Measurements from ENCODE around the gene ERC1. TPM values are rescaled to one million over a fixed set of nuclear protein-coding genes. Genes with fewer than 3 reads are reported as not detected.

Gene ERC1
- total RNA-seq, 4 donors from 2014 or later = 50.0 to 88.1 (median 59.7) TPM

GRCh38 chr12:1533602-1534304 lies 542.7 kb downstream of the ERC1 start:
- H3K27ac ChIP-seq (replicated peaks in 1 of 4) = no peak overlapping the region
- H3K9me3 ChIP-seq = no peaks in the 10 kb centered on the region
- peak overlapping the region in 1 of 4 donors; percentile 18 for H3K4me3 ChIP-seq
- no peak for DNase-seq (ENCODE audit: extremely low spot score)
- TF ChIP-seq POLR2AphosphoS5 (IDR thresholded peaks at IDR 0.05) (no peak), POLR2A (IDR thresholded peaks at IDR 0.05; ENCODE audit: low read depth) (no peak)
- H3K4me1 ChIP-seq = peaks cover 0 to 45% (median 28%) of the 10 kb centered on the region in 4 donors
- H3K36me3 ChIP-seq = no peaks in the 10 kb centered on the region
- H3K27me3 ChIP-seq = peaks cover 0 to 30% (median 7%) of the 10 kb centered on the region in 4 donors
- 67% methylated on average over 16 of the region's 16 CpGs for WGBS
- intact Hi-C loops (cut with DNase I) = no loop called here

GRCh38 chr12:1534748-1535147 lies 543.7 kb downstream of the ERC1 start:
- Histone ChIP-seq H3K9me3 (no peaks in the 10 kb centered on the region), H3K4me3 (no peak overlapping the region), H3K4me1 (peaks cover 0 to 37% (median 24%) of the 10 kb centered on the region in 4 donors), H3K27ac (replicated peaks in 1 of 4) (no peak overlapping the region), H3K36me3 (no peaks in the 10 kb centered on the region), H3K27me3 (peaks cover 0 to 20% (median 5%) of the 10 kb centered on the region in 4 donors)
- DNase-seq (ENCODE audit: extremely low spot score) = no peak
- TF ChIP-seq EP300 (IDR thresholded peaks at IDR 0.05) = no peak
- TF ChIP-seq CTCF (IDR thresholded peaks at IDR 0.05) = no peak
- no peak for TF ChIP-seq POLR2AphosphoS5 (IDR thresholded peaks at IDR 0.05)
- no peak for TF ChIP-seq POLR2A (IDR thresholded peaks at IDR 0.05; ENCODE audit: low read depth)
- WGBS = 87% methylated on average over 3 of the region's 3 CpGs
- intact Hi-C loops (cut with DNase I) = no loop called here

GRCh38 chr12:1536817-1537216 lies 545.8 kb downstream of the ERC1 start:
- intact Hi-C loops (cut with DNase I) = no loop called here
- Histone ChIP-seq H3K4me3 (no peak overlapping the region), H3K9me3 (no peaks in the 10 kb centered on the region), H3K27ac (replicated peaks in 1 of 4) (no peak overlapping the region), H3K4me1 (peaks cover 0 to 24% (median 10%) of the 10 kb centered on the region in 4 donors), H3K27me3 (peaks cover 0 to 2% (median under 1%) of the 10 kb centered on the region in 4 donors), H3K36me3 (no peaks in the 10 kb centered on the region)
- 94% methylated on average over 4 of the region's 4 CpGs for WGBS
- DNase-seq (ENCODE audit: extremely low spot score) = no peak
- TF ChIP-seq POLR2AphosphoS5 (IDR thresholded peaks at IDR 0.05) (no peak), EP300 (IDR thresholded peaks at IDR 0.05) (no peak), POLR2A (IDR thresholded peaks at IDR 0.05; ENCODE audit: low read depth) (no peak), CTCF (IDR thresholded peaks at IDR 0.05) (no peak)

GRCh38 chr12:1539135-1539534 lies 548.1 kb downstream of the ERC1 start:
- Histone ChIP-seq H3K27me3 (no peaks in the 10 kb centered on the region), H3K4me3 (no peak overlapping the region), H3K9me3 (peaks cover 0 to 7% (median 0%) of the 10 kb centered on the region in 4 donors), H3K27ac (replicated peaks in 1 of 4) (no peak overlapping the region), H3K36me3 (no peaks in the 10 kb centered on the region), H3K4me1 (peaks cover 0 to 4% (median 0%) of the 10 kb centered on the region in 4 donors)
- 93% methylated on average over 10 of the region's 11 CpGs for WGBS
- intact Hi-C loops (cut with DNase I) = no loop called here
- TF ChIP-seq CTCF (IDR thresholded peaks at IDR 0.05) (no peak), POLR2A (IDR thresholded peaks at IDR 0.05; ENCODE audit: low read depth) (no peak), POLR2AphosphoS5 (IDR thresholded peaks at IDR 0.05) (no peak), EP300 (IDR thresholded peaks at IDR 0.05) (no peak)
- DNase-seq (ENCODE audit: extremely low spot score) = no peak

GRCh38 chr12:1540690-1541089 lies 549.7 kb downstream of the ERC1 start:
- no peak for DNase-seq (ENCODE audit: extremely low spot score)
- Histone ChIP-seq H3K36me3 (no peaks in the 10 kb centered on the region), H3K4me3 (no peak overlapping the region), H3K27me3 (no peaks in the 10 kb centered on the region), H3K4me1 (peaks cover 0 to 4% (median 0%) of the 10 kb centered on the region in 4 donors), H3K27ac (replicated peaks in 1 of 4) (no peak overlapping the region), H3K9me3 (peaks cover 0 to 7% (median 0%) of the 10 kb centered on the region in 4 donors)
- TF ChIP-seq EP300 (IDR thresholded peaks at IDR 0.05) (no peak), CTCF (IDR thresholded peaks at IDR 0.05) (no peak), POLR2A (IDR thresholded peaks at IDR 0.05; ENCODE audit: low read depth) (no peak), POLR2AphosphoS5 (IDR thresholded peaks at IDR 0.05) (no peak)
- intact Hi-C loops (cut with DNase I) = no loop called here
- WGBS = 69% methylated on average over 6 of the region's 6 CpGs

Measured in esophagus muscularis mucosa (tissue), 4 donors.